Thoracic aorta (tissue), 2 donors: ENCODE results near the gene ODAD2. TPM values are rescaled to one million over a fixed set of nuclear protein-coding genes. Genes with fewer than 3 reads are reported as not detected.

ENCODE experiments used
- ATAC-seq: fragments of 150-250 bp; one replicate; pipeline ENCODE4 v1.8.0; 2017; ENCODE audit warnings: low read depth; ENCODE audit not compliant: insufficient number of reproducible peaks, low FRiP score
- DNase-seq: peaks from one replicate; pipeline ENCODE4 v3.0.0-alpha.2; 2020; ENCODE audit warnings: low spot score
- H3K27ac ChIP-seq, 2 donors: fragments of 200-600 bp; sonication (generic); 1 replicate in 1 of 2; 2 replicates in 1 of 2; pipeline ENCODE4 v1.5.1; 2016; ENCODE audit warnings: mild to moderate bottlenecking in 2 of 2, moderate library complexity in 2 of 2
- H3K27me3 ChIP-seq: fragments of 200-600 bp; sonication (generic); replicated peaks from 2 replicates; pipeline ENCODE4 v1.6.0; 2016; ENCODE audit warnings: mild to moderate bottlenecking; ENCODE audit not compliant: insufficient read depth
- H3K36me3 ChIP-seq: fragments of 200-600 bp; sonication (generic); one replicate; pipeline ENCODE4 v1.5.1; 2016
- H3K4me1 ChIP-seq, 2 donors: fragments of 200-600 bp; sonication (generic); 1 replicate in 1 of 2; 2 replicates in 1 of 2; pipeline versions ENCODE4 v1.5.1 to v1.6.0; 2016; ENCODE audit warnings: low read depth in 2 of 2, mild to moderate bottlenecking in 1 of 2; ENCODE audit not compliant: control insufficient read depth in 1 of 2
- H3K4me3 ChIP-seq: fragments of 200-600 bp; sonication (generic); 2 replicates; pipeline ENCODE4 v1.5.1; 2016; ENCODE audit warnings: mild to moderate bottlenecking
- H3K9me3 ChIP-seq: fragments of 200-600 bp; sonication (generic); 2 replicates; pipeline ENCODE4 v1.5.1; 2016
- CTCF ChIP-seq: fragments of 200-600 bp; sonication (generic); IDR thresholded peaks from one replicate; pipeline ENCODE4 v1.5.1; 2019; ENCODE audit warnings: antibody characterized with exemption
- total RNA-seq, 2 donors: library from RNA; depleted of rRNA; stranded (reverse); fragments of >200 nt; gene quantifications; one replicate each; pipeline versions ENCODE4 v1.1.0 to v1.2.3, GENCODE V29; 2016

The ODAD2 gene
- total RNA-seq, 2 donors from 2014 or later: 0.54 to 4.3 TPM

GRCh38 chr10:27826369-27826768 is 172.5 kb downstream of the ODAD2 start:
- Histone ChIP-seq H3K4me3 (no peak overlapping the region), H3K27me3 (no peaks in the 10 kb centered on the region), H3K9me3 (no peaks in the 10 kb centered on the region), H3K27ac (no peak overlapping the region), H3K36me3 (no peaks in the 10 kb centered on the region), H3K4me1 (peaks cover 0 to 10% of the 10 kb centered on the region in 2 donors)
- DNase-seq (no peak), ATAC-seq (no peak)
- no peak for TF ChIP-seq CTCF

- no peak overlapping the region for H3K4me3 ChIP-seq
- H3K4me1 ChIP-seq: peaks cover 4 to 35% of the 10 kb centered on the region in 2 donors
- H3K27me3 ChIP-seq: no peaks in the 10 kb centered on the region
- ATAC-seq (no peak), DNase-seq (no peak)
- no peak overlapping the region for H3K27ac ChIP-seq
- H3K9me3 ChIP-seq: no peaks in the 10 kb centered on the region
- no peaks in the 10 kb centered on the region for H3K36me3 ChIP-seq
- TF ChIP-seq CTCF: no peak
Observed at GRCh38 chr10:27822301-27822700, 176.6 kb downstream of the ODAD2 start.

- no peak overlapping the region for H3K4me3 ChIP-seq
- H3K36me3 ChIP-seq: no peaks in the 10 kb centered on the region
- no peak for TF ChIP-seq CTCF
- DNase-seq (no peak), ATAC-seq (no peak)
- H3K27me3 ChIP-seq: no peaks in the 10 kb centered on the region
- no peaks in the 10 kb centered on the region for H3K9me3 ChIP-seq
- peak overlapping the region; percentile 8 to 80 for H3K27ac ChIP-seq
- H3K4me1 ChIP-seq: peaks cover 4 to 35% of the 10 kb centered on the region in 2 donors
Observed at GRCh38 chr10:27820637-27821036, 178.2 kb downstream of the ODAD2 start.

- peaks cover 4 to 35% of the 10 kb centered on the region in 2 donors for H3K4me1 ChIP-seq
- H3K27me3 ChIP-seq: no peaks in the 10 kb centered on the region
- H3K27ac ChIP-seq: peak overlapping the region; percentile 55 to 80
- no peaks in the 10 kb centered on the region for H3K36me3 ChIP-seq
- peak overlapping the region; percentile 45 for H3K4me3 ChIP-seq
- ATAC-seq (peak; percentile 99), DNase-seq (no peak)
- no peaks in the 10 kb centered on the region for H3K9me3 ChIP-seq
- no peak for TF ChIP-seq CTCF
Observed at GRCh38 chr10:27819781-27820531, 178.9 kb downstream of the ODAD2 start.

GRCh38 chr10:27816320-27816719 is 182.6 kb downstream of the ODAD2 start:
- ATAC-seq (no peak), DNase-seq (no peak)
- TF ChIP-seq CTCF: no peak
- no peaks in the 10 kb centered on the region for H3K9me3 ChIP-seq
- H3K36me3 ChIP-seq: no peaks in the 10 kb centered on the region
- H3K4me1 ChIP-seq: peaks cover 4 to 25% of the 10 kb centered on the region in 2 donors
- no peak overlapping the region for H3K27ac ChIP-seq
- no peak overlapping the region for H3K4me3 ChIP-seq
- no peaks in the 10 kb centered on the region for H3K27me3 ChIP-seq
